SK-N-SH (cell line): Measurements from ENCODE around the gene CYP46A1. TPM values are rescaled to one million over a fixed set of nuclear protein-coding genes. Genes with fewer than 3 reads are reported as not detected.

Source experiments
- CTCF ChIA-PET: fragments of 300-600, 350-600 bp; formaldehyde crosslinking; extraction: SDS; loops from one replicate; lab custom pipeline; 2021; lab: Yijun Ruan, JAX
- POLR2A ChIA-PET: fragments of 350-600 bp; sonication (Branson Sonifier 250); formaldehyde crosslinking; extraction: SDS; loops from one replicate; lab custom pipeline; 2020; ENCODE audit warnings: antibody characterized with exemption, inconsistent platforms; lab: Yijun Ruan, JAX
- DNase-seq: peaks from one replicate; pipeline ENCODE4 v3.0.0; 2012
- H2AFZ ChIP-seq: fragments of 200-600 bp; sonication (generic); 2 replicates; pipeline ENCODE4 v1.8.1; 2016; ENCODE audit warnings: antibody characterized with exemption, mild to moderate bottlenecking, low read depth
- H3F3A ChIP-seq: fragments of 200-600 bp; sonication (generic); replicated peaks from 2 replicates; pipeline ENCODE3; 2016; ENCODE audit warnings: antibody characterized with exemption, mild to moderate bottlenecking; ENCODE audit not compliant: insufficient read depth
- H3K27ac ChIP-seq, 2 experiments: fragments of 200-500 bp in 1 of 2; fragments of 200-600 bp in 1 of 2; sonication (Bioruptor generic) in 1 of 2; sonication (generic), shearing (Covaris generic) in 1 of 2; 2 replicates each; pipeline versions ENCODE4 v1.5.1 to v1.6.1; 2014 to 2016; ENCODE audit warnings: low read depth in 2 of 2, inconsistent platforms in 1 of 2, low read length in 1 of 2, mild to moderate bottlenecking in 1 of 2, mixed read lengths in 1 of 2
- H3K27me3 ChIP-seq: fragments of 200-600 bp; sonication (generic), shearing (Covaris generic); 2 replicates; pipeline ENCODE4 v1.6.1; 2016; ENCODE audit warnings: mixed run types; ENCODE audit not compliant: insufficient read depth
- H3K36me3 ChIP-seq, 2 experiments: fragments of 200-500 bp in 1 of 2; fragments of 200-600 bp in 1 of 2; sonication (Bioruptor generic) in 1 of 2; sonication (generic) in 1 of 2; replicated peaks in 1 of 2; 2 replicates each; pipeline versions ENCODE3 to v1.5.1; 2014 to 2016; ENCODE audit warnings: low read length in 1 of 2, mild to moderate bottlenecking in 1 of 2; ENCODE audit not compliant: insufficient read depth in 2 of 2, control insufficient read depth in 1 of 2
- H3K4me1 ChIP-seq, 2 experiments: fragments of 200-500 bp in 1 of 2; fragments of 200-600 bp in 1 of 2; sonication (Bioruptor generic) in 1 of 2; sonication (generic), shearing (Covaris generic) in 1 of 2; 2 replicates each; pipeline versions ENCODE4 v1.5.1 to v1.6.1; 2014 to 2016; ENCODE audit warnings: low read depth in 1 of 2, low read length in 1 of 2, mixed run types in 1 of 2; ENCODE audit not compliant: insufficient read depth in 2 of 2, control insufficient read depth in 1 of 2
- H3K4me2 ChIP-seq: fragments of 200-600 bp; sonication (generic), shearing (Covaris generic); 2 replicates; pipeline ENCODE4 v1.6.1; 2017; ENCODE audit warnings: mixed run types
- H3K4me3 ChIP-seq, 2 experiments: fragments of 200-500 bp in 1 of 2; fragments of 200-600 bp in 1 of 2; sonication (Bioruptor generic) in 1 of 2; sonication (generic), shearing (Covaris generic) in 1 of 2; 2 replicates each; pipeline versions ENCODE4 v1.5.1 to v1.8.1; 2014 to 2016; ENCODE audit warnings: low read depth in 2 of 2, inconsistent platforms in 1 of 2, low read length in 1 of 2, mild to moderate bottlenecking in 1 of 2, mixed read lengths in 1 of 2, moderate library complexity in 1 of 2
- H3K79me2 ChIP-seq: fragments of 200-600 bp; sonication (generic); 2 replicates; pipeline ENCODE4 v1.8.1; 2017; ENCODE audit warnings: mild to moderate bottlenecking; ENCODE audit not compliant: insufficient read depth
- H3K9ac ChIP-seq: fragments of 200-600 bp; sonication (generic); 2 replicates; pipeline ENCODE4 v1.6.1; 2017; ENCODE audit warnings: mixed run types
- H3K9me2 ChIP-seq: fragments of 200-600 bp; sonication (generic); 2 replicates; pipeline ENCODE4 v1.6.1; 2017; ENCODE audit warnings: mixed run types
- H3K9me3 ChIP-seq: fragments of 200-600 bp; sonication (generic); 2 replicates; pipeline ENCODE4 v1.6.1; 2017; ENCODE audit warnings: mixed run types, mild to moderate bottlenecking, moderate library complexity
- H4K20me1 ChIP-seq: fragments of 200-600 bp; sonication (generic); 2 replicates; pipeline ENCODE4 v1.6.1; 2017; ENCODE audit warnings: mild to moderate bottlenecking, mixed run types; ENCODE audit not compliant: insufficient read depth
- ELF1 ChIP-seq: IDR thresholded peaks from 2 replicates; pipeline ENCODE4 v1.4.0; 2012
- EZH2phosphoT487 ChIP-seq: fragments of 200-600 bp; sonication (generic); IDR thresholded peaks from 2 replicates; pipeline ENCODE4 v1.6.1; 2017; ENCODE audit warnings: low read depth, mixed run types, mild to moderate bottlenecking, antibody characterized with exemption, moderate library complexity, borderline replicate concordance
- GABPA ChIP-seq: IDR thresholded peaks from 2 replicates; pipeline ENCODE4 v1.4.0; 2012; ENCODE audit warnings: low read depth, mild to moderate bottlenecking
- MXI1 ChIP-seq: IDR thresholded peaks from 2 replicates; pipeline ENCODE4 v1.6.1; 2012; ENCODE audit warnings: mild to moderate bottlenecking, low read depth, low read length, improper control_type of control experiment
- NRF1 ChIP-seq: IDR thresholded peaks from 2 replicates; pipeline ENCODE4 v1.6.1; 2012; ENCODE audit warnings: low read depth, mild to moderate bottlenecking, low read length
- RAD21 ChIP-seq: IDR thresholded peaks from 2 replicates; pipeline ENCODE4 v1.6.1; 2012; ENCODE audit warnings: mild to moderate bottlenecking, low read length
- RCOR1 ChIP-seq: fragments of 150-350 bp; IDR thresholded peaks from 2 replicates; pipeline ENCODE4 v1.6.1; 2017; ENCODE audit warnings: antibody characterized with exemption, low read length
- RFX5 ChIP-seq: IDR thresholded peaks from 2 replicates; pipeline ENCODE4 v1.6.1; 2012; ENCODE audit warnings: mild to moderate bottlenecking, improper control_type of control experiment, low read length
- RXRA ChIP-seq: IDR thresholded peaks from 2 replicates; pipeline ENCODE4 v1.4.0; 2012; ENCODE audit warnings: low read depth, mild to moderate bottlenecking, borderline replicate concordance
- SIN3A ChIP-seq: IDR thresholded peaks from 2 replicates; pipeline ENCODE4 v1.6.1; 2012; ENCODE audit warnings: low read depth, mild to moderate bottlenecking, low read length, moderate library complexity, borderline replicate concordance
- SMC3 ChIP-seq: IDR thresholded peaks from 2 replicates; pipeline ENCODE4 v1.6.1; 2012; ENCODE audit warnings: low read depth, low read length, improper control_type of control experiment
- TEAD4 ChIP-seq: IDR thresholded peaks from 2 replicates; pipeline ENCODE4 v1.4.0; 2012; ENCODE audit warnings: mild to moderate bottlenecking, borderline replicate concordance; ENCODE audit not compliant: insufficient read depth
- WGBS: methylation state at CpG from one replicate; pipeline ENCODE4 v1.1.6; 2017; ENCODE audit warnings: low lambda C conversion rate; 5-methylcytosine and 5-hydroxymethylcytosine counted together
- polyA plus RNA-seq, 3 experiments: library from polyadenylated mRNA; depleted of rRNA; stranded (reverse); fragments of >200 nt; gene quantifications; 2 replicates each; pipeline ENCODE4 v1.2.3, GENCODE V29; 2012
- TF ChIP-seq, protein P1 (sequence below): fragments of 150-350 bp; IDR thresholded peaks from 2 replicates; pipeline ENCODE4 v1.6.1; 2017; ENCODE audit warnings: antibody characterized with exemption, low read length, low read depth, borderline replicate concordance
- TF ChIP-seq, protein P2 (sequence below): IDR thresholded peaks from 2 replicates; pipeline ENCODE4 v1.4.0; 2012; ENCODE audit warnings: low read depth, borderline replicate concordance
- TF ChIP-seq, protein P3 (sequence below): IDR thresholded peaks from 2 replicates; pipeline ENCODE4; 2012
- TF ChIP-seq, protein P4 (sequence below): IDR thresholded peaks from 2 replicates; pipeline ENCODE4 v1.4.0; 2012; ENCODE audit warnings: low read depth

The CYP46A1 gene
- polyA plus RNA-seq, 1 of the 3 experiments (the other 2 are of a cell fraction) = 0.30 TPM

DNA sequence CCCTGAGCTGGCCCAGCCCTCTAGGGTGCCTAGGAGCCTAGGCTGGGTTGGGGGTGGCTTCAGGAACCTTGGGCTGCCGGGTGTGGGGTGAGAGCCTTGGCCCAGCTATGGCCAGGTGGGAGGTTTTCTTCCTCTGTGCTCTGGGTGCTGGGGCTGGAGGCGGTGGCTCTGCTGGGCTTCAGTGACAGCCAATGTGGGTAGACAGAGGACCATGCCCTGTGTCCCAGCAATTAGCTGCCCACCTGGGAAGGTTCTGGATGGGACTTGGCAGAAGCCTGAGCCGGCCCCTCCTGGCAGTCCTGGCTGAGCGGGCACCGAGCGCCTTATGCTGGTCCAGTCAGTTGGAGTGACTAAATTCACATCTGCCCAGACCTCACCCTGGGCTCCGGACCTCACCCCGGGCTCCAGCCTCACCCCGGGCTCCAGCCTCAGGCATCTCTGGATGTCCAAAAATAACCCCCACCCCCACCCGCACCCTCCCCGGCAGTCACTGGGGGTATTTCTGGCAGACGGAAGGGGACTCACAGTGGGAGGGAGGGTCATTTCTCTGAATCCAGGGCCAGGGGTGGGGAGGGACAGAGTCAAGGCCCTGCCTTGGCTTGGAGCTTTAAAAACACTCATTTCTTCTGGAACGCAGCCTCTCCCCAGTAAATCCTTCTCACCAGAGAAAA lies 46.9 kb downstream of the CYP46A1 start (continued):
- TF ChIP-seq RFX5 (no peak), NRF1 (no peak), RCOR1 (no peak), SIN3A (no peak), SMC3 (no peak), ELF1 (no peak), TEAD4 (no peak), RAD21 (no peak)
- TF ChIP-seq, protein P1, sequence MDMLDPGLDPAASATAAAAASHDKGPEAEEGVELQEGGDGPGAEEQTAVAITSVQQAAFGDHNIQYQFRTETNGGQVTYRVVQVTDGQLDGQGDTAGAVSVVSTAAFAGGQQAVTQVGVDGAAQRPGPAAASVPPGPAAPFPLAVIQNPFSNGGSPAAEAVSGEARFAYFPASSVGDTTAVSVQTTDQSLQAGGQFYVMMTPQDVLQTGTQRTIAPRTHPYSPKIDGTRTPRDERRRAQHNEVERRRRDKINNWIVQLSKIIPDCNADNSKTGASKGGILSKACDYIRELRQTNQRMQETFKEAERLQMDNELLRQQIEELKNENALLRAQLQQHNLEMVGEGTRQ = no peak
- TF ChIP-seq, protein P2, sequence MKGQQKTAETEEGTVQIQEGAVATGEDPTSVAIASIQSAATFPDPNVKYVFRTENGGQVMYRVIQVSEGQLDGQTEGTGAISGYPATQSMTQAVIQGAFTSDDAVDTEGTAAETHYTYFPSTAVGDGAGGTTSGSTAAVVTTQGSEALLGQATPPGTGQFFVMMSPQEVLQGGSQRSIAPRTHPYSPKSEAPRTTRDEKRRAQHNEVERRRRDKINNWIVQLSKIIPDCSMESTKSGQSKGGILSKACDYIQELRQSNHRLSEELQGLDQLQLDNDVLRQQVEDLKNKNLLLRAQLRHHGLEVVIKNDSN = no peak
- TF ChIP-seq, all 33 proteins: peak for 0

DNA sequence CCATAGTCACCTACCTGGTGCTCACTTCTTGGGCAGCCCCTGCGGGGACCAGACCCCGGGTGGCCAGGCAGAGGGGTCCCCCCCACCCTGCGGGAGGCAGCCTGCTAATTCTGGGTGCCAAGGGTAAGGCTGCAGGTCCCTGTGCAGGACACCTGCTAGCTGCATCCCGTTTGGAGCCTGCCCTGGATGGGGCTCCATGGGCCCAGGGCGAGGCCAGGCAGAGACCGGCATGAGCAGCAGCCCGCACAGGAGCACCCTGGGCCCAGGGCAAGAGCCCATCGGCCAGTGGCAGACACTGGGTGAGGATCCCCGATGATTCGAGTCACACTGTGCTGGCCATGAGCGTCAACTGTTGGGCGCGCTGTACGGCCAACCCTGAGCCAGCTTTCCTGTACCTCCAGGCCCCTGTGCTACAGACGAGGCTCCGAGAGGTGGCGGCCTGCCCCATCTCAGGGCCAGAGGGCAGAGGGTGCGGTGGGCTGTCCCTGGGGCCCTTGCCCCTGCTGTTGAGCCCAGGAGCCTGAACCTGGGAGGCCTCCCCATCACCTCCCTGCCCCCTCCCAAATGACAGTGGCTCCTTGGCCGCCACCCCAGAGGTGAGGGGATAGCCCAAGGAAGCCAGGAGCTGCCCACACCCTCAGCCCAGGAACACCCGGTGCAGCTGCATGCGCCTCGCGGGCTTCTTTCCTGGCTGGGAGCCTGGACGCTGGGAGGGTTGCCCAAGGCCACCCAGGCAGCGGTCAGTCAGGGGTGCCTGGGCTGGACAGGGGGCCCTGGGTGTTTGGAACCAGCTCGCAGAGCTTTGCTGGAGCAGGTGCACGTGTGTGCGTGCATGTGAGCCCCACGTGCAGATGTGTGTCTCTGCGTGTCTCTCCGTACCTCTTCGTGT lies 47.7 kb downstream of the CYP46A1 start:
- TF ChIP-seq GABPA (no peak), EZH2phosphoT487 (no peak), RXRA (no peak), ELF1 (no peak), MXI1 (no peak)
- TF ChIP-seq, protein P2 = no peak
- TF ChIP-seq, protein P3, sequence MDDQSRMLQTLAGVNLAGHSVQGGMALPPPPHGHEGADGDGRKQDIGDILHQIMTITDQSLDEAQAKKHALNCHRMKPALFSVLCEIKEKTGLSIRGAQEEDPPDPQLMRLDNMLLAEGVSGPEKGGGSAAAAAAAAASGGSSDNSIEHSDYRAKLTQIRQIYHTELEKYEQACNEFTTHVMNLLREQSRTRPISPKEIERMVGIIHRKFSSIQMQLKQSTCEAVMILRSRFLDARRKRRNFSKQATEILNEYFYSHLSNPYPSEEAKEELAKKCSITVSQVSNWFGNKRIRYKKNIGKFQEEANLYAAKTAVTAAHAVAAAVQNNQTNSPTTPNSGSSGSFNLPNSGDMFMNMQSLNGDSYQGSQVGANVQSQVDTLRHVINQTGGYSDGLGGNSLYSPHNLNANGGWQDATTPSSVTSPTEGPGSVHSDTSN = no peak
- TF ChIP-seq, protein P4, sequence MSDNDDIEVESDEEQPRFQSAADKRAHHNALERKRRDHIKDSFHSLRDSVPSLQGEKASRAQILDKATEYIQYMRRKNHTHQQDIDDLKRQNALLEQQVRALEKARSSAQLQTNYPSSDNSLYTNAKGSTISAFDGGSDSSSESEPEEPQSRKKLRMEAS = no peak
- WGBS = 93% methylated on average over 6 of the region's 32 CpGs
- Histone ChIP-seq H3F3A (no peaks in the 10 kb centered on the region), H3K36me3 (no peaks in the 10 kb centered on the region), H3K4me3 (no peak overlapping the region), H3K9me3 (no peaks in the 10 kb centered on the region), H3K27ac (no peak overlapping the region), H3K9ac (no peak overlapping the region), H3K4me1 (peaks cover 0 to 10% of the 10 kb centered on the region in 2 experiments; a peak in 1 of 4 replicates), H2AFZ (no peak overlapping the region), H3K27me3 (no peaks in the 10 kb centered on the region), H3K9me2 (no peaks in the 10 kb centered on the region), H3K4me2 (no peak overlapping the region), H4K20me1 (no peaks in the 10 kb centered on the region), H3K79me2 (no peaks in the 10 kb centered on the region)
- no peak for DNase-seq
- POLR2A ChIA-PET = interaction anchor here (1.1 kb wide), 1 partner anchor 22 kb away, joined by 3 read pairs; no protein-coding TSS in a partner anchor
- CTCF ChIA-PET = interaction anchor here (0.5 to 11.2 kb wide), 13 partner anchors 9 to 168 kb away, joined by 3 to 136 read pairs (median 13); partner anchors contain the start of gene EML1
